Glomerular endothelial cell (primary cell): ENCODE data around the gene APOL5. TPM values are rescaled to one million over a fixed set of nuclear protein-coding genes. Genes with fewer than 3 reads are reported as not detected.
"Not testable (repeated sequence)": the region's sequence is repeated elsewhere in the genome, so short reads cannot be mapped to it uniquely, and the experiment has no call there.

Source experiments
- DNase-seq: peaks from one replicate; pipeline ENCODE4 v3.0.0-alpha.2; 2011; ENCODE audit warnings: low read depth, low spot score; ENCODE audit errors: extremely low read depth
- total RNA-seq: library from RNA; depleted of rRNA; stranded (reverse); fragments of >200 nt; gene quantifications from 2 replicates; pipeline ENCODE4 v1.2.3, GENCODE V29; 2015

Gene APOL5
- not detected in 2 replicates for total RNA-seq

- no peak for DNase-seq
These were observed at the start of gene APOL5 for GRCh38 chr22:35717572-35717971. Gene APOL5, plus strand, starts transcription at chr22:35717872. Its CDS starts 0 bp downstream, at chr22:35717872.

- no peak for DNase-seq
These were observed 43.3 kb upstream of the APOL5 start for GRCh38 chr22:35674335-35674734.

- DNase-seq, result not testable (repeated sequence)
These were observed 41.6 kb upstream of the APOL5 start for GRCh38 chr22:35676065-35676464.

- DNase-seq, result no peak
These were observed 40.0 kb upstream of the APOL5 start for GRCh38 chr22:35677460-35678187.

GRCh38 chr22:35678836-35679235 is 38.8 kb upstream of the APOL5 start:
- DNase-seq, result no peak

- not testable (repeated sequence) for DNase-seq
These were observed 38.2 kb upstream of the APOL5 start for GRCh38 chr22:35679492-35679891.

- no peak for DNase-seq
These were observed 36.1 kb upstream of the APOL5 start for GRCh38 chr22:35681454-35682052.

GRCh38 chr22:35683560-35683959 is 34.1 kb upstream of the APOL5 start:
- DNase-seq, result no peak

GRCh38 chr22:35684270-35684700 is 33.4 kb upstream of the APOL5 start:
- no peak for DNase-seq

- DNase-seq, result no peak
These were observed 32.9 kb upstream of the APOL5 start for GRCh38 chr22:35684732-35685131.

- DNase-seq, result no peak
These were observed 31.9 kb upstream of the APOL5 start for GRCh38 chr22:35685731-35686130.

GRCh38 chr22:35686298-35686697 is 31.4 kb upstream of the APOL5 start:
- no peak for DNase-seq

GRCh38 chr22:35687461-35687860 is 30.2 kb upstream of the APOL5 start:
- DNase-seq, result no peak

GRCh38 chr22:35688913-35689675 is 28.6 kb upstream of the APOL5 start:
- DNase-seq, result no peak

- no peak for DNase-seq
These were observed 27.7 kb upstream of the APOL5 start for GRCh38 chr22:35690001-35690400.

- no peak for DNase-seq
These were observed 22.5 kb upstream of the APOL5 start for GRCh38 chr22:35695202-35695601.

- DNase-seq, result no peak
These were observed 20.5 kb upstream of the APOL5 start for GRCh38 chr22:35697142-35697541.

GRCh38 chr22:35699852-35700251 is 17.8 kb upstream of the APOL5 start:
- not testable (repeated sequence) for DNase-seq

- no peak for DNase-seq
These were observed 13.6 kb upstream of the APOL5 start for GRCh38 chr22:35703861-35704584.

GRCh38 chr22:35705141-35705540 is 12.5 kb upstream of the APOL5 start:
- peak; percentile 42 for DNase-seq

- DNase-seq, result no peak
These were observed 9.2 kb upstream of the APOL5 start for GRCh38 chr22:35708453-35708852.
